OCI-LY7 (cell line): ENCODE data around the gene EFCAB10. TPM values are rescaled to one million over a fixed set of nuclear protein-coding genes. Genes with fewer than 3 reads are reported as not detected.

Source experiments
- BruUV-seq: library from RNA; stranded (reverse); fragments of 400-500 nt; replicated peaks from 2 replicates; lab custom pipeline; 2021; lab: Mats Ljungman, UMichigan
- CTCF ChIA-PET: fragments of 300-600 bp; sonication (Branson Sonifier 250); formaldehyde crosslinking; loops from one replicate; lab custom pipeline; 2022; ENCODE audit warnings: antibody characterized with exemption; ENCODE audit not compliant: unreplicated experiment; lab: Charles Lee
- POLR2A ChIA-PET: fragments of 300-600 bp; sonication (Branson Sonifier 250); formaldehyde crosslinking; loops from one replicate; lab custom pipeline; 2022; ENCODE audit warnings: antibody characterized with exemption; lab: Charles Lee
- DNase-seq: peaks from one replicate; pipeline ENCODE4 v3.0.0-alpha.2; 2015; ENCODE audit warnings: low spot score
- H2AFZ ChIP-seq: fragments of 200-600 bp; sonication (generic), shearing (Covaris generic); 2 replicates; pipeline ENCODE4 v1.6.1; 2014; ENCODE audit warnings: mild to moderate bottlenecking, antibody characterized with exemption, low read length, moderate library complexity
- H3K27ac ChIP-seq: fragments of 200-600 bp; sonication (generic); 2 replicates; pipeline ENCODE4 v1.5.1; 2014; ENCODE audit warnings: mixed run types, low read depth, mild to moderate bottlenecking, moderate library complexity, low read length, inconsistent platforms; ENCODE audit not compliant: poor library complexity, severe bottlenecking
- H3K36me3 ChIP-seq: fragments of 200-600 bp; sonication (generic); 2 replicates; pipeline ENCODE4 v1.6.1; 2014; ENCODE audit warnings: mild to moderate bottlenecking, antibody characterized with exemption, low read length, moderate library complexity, mixed read lengths; ENCODE audit not compliant: insufficient read depth
- H3K4me1 ChIP-seq: fragments of 200-600 bp; sonication (generic); 2 replicates; pipeline ENCODE4 v1.5.1; 2014; ENCODE audit warnings: mild to moderate bottlenecking, low read length; ENCODE audit not compliant: insufficient read depth, poor library complexity, severe bottlenecking
- H3K4me2 ChIP-seq: fragments of 200-600 bp; sonication (generic); 2 replicates; pipeline ENCODE4 v1.6.1; 2014; ENCODE audit warnings: mild to moderate bottlenecking, low read length
- H3K4me3 ChIP-seq: fragments of 200-600 bp; sonication (generic); 2 replicates; pipeline ENCODE4 v1.5.1; 2014; ENCODE audit warnings: mild to moderate bottlenecking, low read depth, low read length; ENCODE audit not compliant: poor library complexity, severe bottlenecking
- H3K79me2 ChIP-seq: fragments of 200-600 bp; sonication (generic); 2 replicates; pipeline ENCODE4 v1.6.1; 2016; ENCODE audit warnings: low read depth, mild to moderate bottlenecking, low read length, moderate library complexity, mixed read lengths; ENCODE audit not compliant: insufficient read depth
- H3K9me2 ChIP-seq: fragments of 200-600 bp; sonication (generic); 2 replicates; pipeline ENCODE4 v1.6.1; 2016; ENCODE audit warnings: mild to moderate bottlenecking, low read length, mixed read lengths; ENCODE audit not compliant: insufficient read depth
- H3K9me3 ChIP-seq: fragments of 200-600 bp; sonication (generic); 2 replicates; pipeline ENCODE4 v1.6.1; 2014; ENCODE audit warnings: mild to moderate bottlenecking, mixed run types, low read length, mixed read lengths
- H4K20me1 ChIP-seq: fragments of 200-600 bp; sonication (generic); 2 replicates; pipeline ENCODE4 v1.6.1; 2014; ENCODE audit warnings: mild to moderate bottlenecking, antibody characterized with exemption, low read length, moderate library complexity, mixed read lengths; ENCODE audit not compliant: insufficient read depth
- CTCF ChIP-seq: fragments of 200-600 bp; sonication (generic); conservative IDR thresholded peaks from 2 replicates; pipeline ENCODE4 v1.5.1; 2014; ENCODE audit warnings: mild to moderate bottlenecking, antibody characterized with exemption, low read length, moderate library complexity, mixed read lengths
- EZH2phosphoT487 ChIP-seq: fragments of 200-600 bp; sonication (generic); IDR thresholded peaks from 2 replicates; pipeline ENCODE4 v1.6.1; 2018; ENCODE audit warnings: low read depth, borderline replicate concordance, mild to moderate bottlenecking, mixed run types, antibody characterized with exemption, low read length, moderate library complexity, mixed read lengths
- intact Hi-C: fragments of 100-400 bp; cut with micrococcal nuclease; formaldehyde crosslinking; loops from one replicate; pipeline ENCODE4 v1.10.0; 2022; ENCODE audit not compliant: unreplicated experiment
- total RNA-seq, 2 experiments: library from RNA; depleted of rRNA in 1 of 2; stranded (reverse); fragments of >200 nt in 1 of 2; shearing (Covaris generic) in 1 of 2; gene quantifications; 2 replicates each; pipeline ENCODE4 v1.2.3, GENCODE V29; 2014 to 2022

EFCAB10 gene
- total RNA-seq, 2 experiments from 2014 or later, result not detected

GRCh38 chr7:105618016-105618296, 36.7 kb upstream of the EFCAB10 start:
- H3K4me1 ChIP-seq, result no peaks in the 10 kb centered on the region
- intact Hi-C loops, result no loop called here
- H3K9me2 ChIP-seq, result no peaks in the 10 kb centered on the region
- no peak overlapping the region for H3K27ac ChIP-seq
- BruUV-seq, result no TSS peak
- DNase-seq, result no peak
- no peaks in the 10 kb centered on the region for H3K9me3 ChIP-seq
- no peaks in the 10 kb centered on the region for H4K20me1 ChIP-seq
- no peaks in the 10 kb centered on the region for H3K36me3 ChIP-seq
- TF ChIP-seq CTCF (no peak), EZH2phosphoT487 (no peak)
- ChIA-PET POLR2A (no interaction called here), CTCF (no interaction called here)
- H3K79me2 ChIP-seq, result no peaks in the 10 kb centered on the region
- no peak overlapping the region for H3K4me2 ChIP-seq
- no peak overlapping the region for H2AFZ ChIP-seq
- H3K4me3 ChIP-seq, result no peak overlapping the region

GRCh38 chr7:105617280-105618015, 36.2 kb upstream of the EFCAB10 start:
- H3K9me3 ChIP-seq, result no peaks in the 10 kb centered on the region
- no peaks in the 10 kb centered on the region for H4K20me1 ChIP-seq
- no peak overlapping the region for H3K4me3 ChIP-seq
- H3K36me3 ChIP-seq, result no peaks in the 10 kb centered on the region
- no peaks in the 10 kb centered on the region for H3K4me1 ChIP-seq
- DNase-seq, result no peak
- no peaks in the 10 kb centered on the region for H3K9me2 ChIP-seq
- ChIA-PET CTCF (no interaction called here), POLR2A (no interaction called here)
- intact Hi-C loops, result no loop called here
- BruUV-seq, result no TSS peak
- H3K4me2 ChIP-seq, result no peak overlapping the region
- H3K79me2 ChIP-seq, result no peaks in the 10 kb centered on the region
- H2AFZ ChIP-seq, result no peak overlapping the region
- no peak for TF ChIP-seq CTCF
- TF ChIP-seq EZH2phosphoT487, result no peak
- H3K27ac ChIP-seq, result no peak overlapping the region

- POLR2A ChIA-PET, result no interaction called here
- H3K4me3 ChIP-seq, result no peak overlapping the region
- H3K4me2 ChIP-seq, result no peak overlapping the region
- no peak overlapping the region for H3K27ac ChIP-seq
- TF ChIP-seq CTCF (no peak), EZH2phosphoT487 (no peak)
- BruUV-seq, result no TSS peak
- intact Hi-C loops, result no loop called here
- no peak overlapping the region for H2AFZ ChIP-seq
- H3K9me3 ChIP-seq, result no peaks in the 10 kb centered on the region
- no peaks in the 10 kb centered on the region for H3K4me1 ChIP-seq
- no peaks in the 10 kb centered on the region for H3K79me2 ChIP-seq
- H3K36me3 ChIP-seq, result no peaks in the 10 kb centered on the region
- DNase-seq, result no peak
- CTCF ChIA-PET, result no interaction called here
- no peaks in the 10 kb centered on the region for H4K20me1 ChIP-seq
- no peaks in the 10 kb centered on the region for H3K9me2 ChIP-seq
Observed at GRCh38 chr7:105614341-105614840, 33.1 kb upstream of the EFCAB10 start.
